Activated B cell treated with CpG ODN at 0.5 μM for 24 hours (primary cell): ENCODE results near the gene SCAMP4. TPM values are rescaled to one million over a fixed set of nuclear protein-coding genes. Genes with fewer than 3 reads are reported as not detected.

Source experiments
- ATAC-seq: fragments of 200-7000 bp; cut with Tn5 transposase; one replicate; pipeline ENCODE4 v1.10.0; 2021; ENCODE audit warnings: low read depth, mild to moderate bottlenecking, moderate library complexity
- CTCF ChIA-PET: fragments of 350-600 bp; sonication (Branson Sonifier 250); formaldehyde crosslinking; loops from one replicate; lab custom pipeline; 2021; ENCODE audit warnings: antibody characterized with exemption; lab: Charles Lee
- POLR2A ChIA-PET: fragments of 350-600 bp; sonication (Branson Sonifier 250); formaldehyde crosslinking; loops from one replicate; lab custom pipeline; 2021; ENCODE audit warnings: antibody characterized with exemption; lab: Charles Lee
- DNase-seq: peaks from one replicate; pipeline ENCODE4 v3.0.0; 2022
- H3K27ac Mint-ChIP-seq: one replicate; pipeline ENCODE4 v1.8.0; 2020; ENCODE audit warnings: mixed read lengths
- H3K27me3 Mint-ChIP-seq: one replicate; pipeline ENCODE4 v1.8.0; 2021; ENCODE audit warnings: mixed read lengths
- H3K36me3 Mint-ChIP-seq: one replicate; pipeline ENCODE4 v1.8.0; 2021; ENCODE audit warnings: low read depth, mixed read lengths
- H3K4me1 Mint-ChIP-seq: one replicate; pipeline ENCODE4 v1.8.0; 2021; ENCODE audit warnings: mixed read lengths
- H3K4me3 Mint-ChIP-seq: one replicate; pipeline ENCODE4 v1.8.0; 2020; ENCODE audit warnings: mild to moderate bottlenecking, mixed read lengths
- H3K9me3 Mint-ChIP-seq: one replicate; pipeline ENCODE4 v1.8.0; 2020; ENCODE audit warnings: mixed read lengths
- CTCF ChIP-seq: fragments of 200-600 bp; IDR thresholded peaks from one replicate; pipeline ENCODE4 v1.8.0; 2022; ENCODE audit warnings: antibody characterized with exemption, mild to moderate bottlenecking
- intact Hi-C: fragments of 100-400 bp; cut with micrococcal nuclease; formaldehyde crosslinking; loops from one replicate; pipeline ENCODE4 v1.15.1; 2024
- total RNA-seq: library from RNA; stranded (reverse); gene quantifications from 2 replicates; pipeline ENCODE4 v1.2.3, GENCODE V29; 2022

The SCAMP4 gene
- total RNA-seq, 1 donor from 2014 or later: 59.7 TPM

GRCh38 chr19:1888385-1888784, 16.8 kb upstream of the SCAMP4 start:
- CTCF ChIA-PET: interaction anchor here (1.8 kb wide), 1 partner anchor 10 kb away, joined by 5 read pairs; no protein-coding TSS in a partner anchor
- Mint-ChIP-seq H3K4me1 (peaks cover 29% of the 10 kb centered on the region), H3K27me3 (no peaks in the 10 kb centered on the region), H3K4me3 (no peak overlapping the region), H3K27ac (no peak overlapping the region), H3K36me3 (peaks cover 4% of the 10 kb centered on the region), H3K9me3 (no peaks in the 10 kb centered on the region)
- intact Hi-C loops: no loop called here
- no peak for ATAC-seq
- POLR2A ChIA-PET: no interaction called here
- TF ChIP-seq CTCF: no peak
- no peak for DNase-seq

GRCh38 chr19:1889907-1890306, 15.3 kb upstream of the SCAMP4 start:
- Mint-ChIP-seq H3K36me3 (no peaks in the 10 kb centered on the region), H3K4me3 (no peak overlapping the region), H3K9me3 (no peaks in the 10 kb centered on the region), H3K4me1 (peaks cover 22% of the 10 kb centered on the region), H3K27me3 (no peaks in the 10 kb centered on the region), H3K27ac (no peak overlapping the region)
- intact Hi-C loops: no loop called here
- CTCF ChIA-PET: interaction anchor here (1.8 kb wide), 1 partner anchor 8 kb away, joined by 5 read pairs; no protein-coding TSS in a partner anchor
- TF ChIP-seq CTCF: no peak
- POLR2A ChIA-PET: interaction anchor here (1.2 kb wide), 1 partner anchor 52 kb away, joined by 4 read pairs; no protein-coding TSS in a partner anchor
- ATAC-seq (no peak), DNase-seq (no peak)

- no peaks in the 10 kb centered on the region for H3K9me3 Mint-ChIP-seq
- H3K27me3 Mint-ChIP-seq: no peaks in the 10 kb centered on the region
- no peak for TF ChIP-seq CTCF
- intact Hi-C loops: no loop called here
- no peak for DNase-seq
- no peak overlapping the region for H3K4me3 Mint-ChIP-seq
- no peak overlapping the region for H3K27ac Mint-ChIP-seq
- ATAC-seq: no peak
- ChIA-PET POLR2A (interaction anchor here (0.6 to 4.0 kb wide), 5 partner anchors 8 to 125 kb away, joined by 3 to 25 read pairs (median 5); partner anchors contain the start of gene ABHD17A), CTCF (no interaction called here)
- peaks cover 41% of the 10 kb centered on the region for H3K4me1 Mint-ChIP-seq
- no peaks in the 10 kb centered on the region for H3K36me3 Mint-ChIP-seq
These were observed 11.4 kb upstream of the SCAMP4 start for GRCh38 chr19:1893791-1894190.

- Mint-ChIP-seq H3K4me1 (peaks cover 45% of the 10 kb centered on the region), H3K4me3 (peak overlapping the region; percentile 84), H3K27me3 (no peaks in the 10 kb centered on the region), H3K9me3 (no peaks in the 10 kb centered on the region), H3K27ac (peak overlapping the region; percentile 97), H3K36me3 (no peaks in the 10 kb centered on the region)
- intact Hi-C loops: loop anchor here (2.0 kb wide), 1 partner anchor 46 kb away; no protein-coding TSS in a partner anchor
- ATAC-seq: no peak
- CTCF ChIA-PET: no interaction called here
- TF ChIP-seq CTCF: no peak
- POLR2A ChIA-PET: interaction anchor here (0.6 to 4.0 kb wide), 12 partner anchors 9 to 550 kb away, joined by 3 to 35 read pairs (median 6); partner anchors contain the start of genes ABHD17A and MKNK2
- DNase-seq: no peak
These were observed 8.7 kb upstream of the SCAMP4 start for GRCh38 chr19:1896508-1896907.

GRCh38 chr19:1901940-1902404, 3.2 kb upstream of the SCAMP4 start:
- Mint-ChIP-seq H3K9me3 (no peaks in the 10 kb centered on the region), H3K27ac (no peak overlapping the region), H3K4me3 (no peak overlapping the region), H3K27me3 (no peaks in the 10 kb centered on the region), H3K4me1 (peaks cover 50% of the 10 kb centered on the region), H3K36me3 (peaks cover 2% of the 10 kb centered on the region)
- no peak for TF ChIP-seq CTCF
- no peak for DNase-seq
- ChIA-PET CTCF (interaction anchor here (0.7 kb wide), 1 partner anchor 488 kb away, joined by 3 read pairs; no protein-coding TSS in a partner anchor), POLR2A (interaction anchor here (1.3 to 1.5 kb wide), 2 partner anchors 40 to 188 kb away, joined by 3 to 5 read pairs; no protein-coding TSS in a partner anchor)
- no peak for ATAC-seq
- intact Hi-C loops: no loop called here
